ENCODE results near the gene TPH1.

DNA sequence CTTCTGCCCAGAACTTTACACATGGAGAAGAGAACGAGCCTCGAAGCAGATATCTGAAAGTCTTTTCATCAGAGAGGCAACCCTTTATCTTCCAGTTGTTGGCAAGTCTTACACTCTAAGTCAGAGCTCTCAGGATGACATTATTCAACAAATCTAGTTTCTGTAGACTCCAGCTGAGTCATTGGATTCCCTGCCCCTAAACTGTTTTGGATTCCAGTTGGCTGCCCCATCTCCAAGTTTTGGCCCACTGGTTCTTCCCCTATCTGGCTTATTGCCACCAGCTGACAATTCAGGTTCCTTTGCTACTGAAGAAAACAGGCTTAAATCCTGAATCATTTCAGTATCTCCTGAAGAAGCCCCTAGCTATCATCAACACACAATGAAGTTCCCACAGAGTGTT, 45.7 kb upstream of the TPH1 start:
- TF ChIP-seq POLR2A (IDR thresholded peaks at IDR 0.05; ENCODE audit: low read length): no peak
- no peak for TF ChIP-seq GATA1 (IDR thresholded peaks at IDR 0.05; ENCODE audit: low read depth, low read length)

All from erythroblast (primary cell).